Measurements from ENCODE around the gene PAX3.

The PAX3 gene

GRCh38 chr2:222193328-222193983, 105.3 kb downstream of the PAX3 start:
- H3K27ac ChIP-seq (ENCODE audit: insufficient read depth, low read length, poor library complexity, severe bottlenecking): no peak overlapping the region
- H3K36me3 ChIP-seq (ENCODE audit: control insufficient read depth, insufficient read depth, low read length): no peaks in the 10 kb centered on the region
- H3K9me3 ChIP-seq (ENCODE audit: control insufficient read depth, low read length): no peaks in the 10 kb centered on the region
- no peaks in the 10 kb centered on the region for H3K27me3 ChIP-seq (replicated peaks; ENCODE audit: control insufficient read depth, insufficient read depth, low read length, poor library complexity, severe bottlenecking)
- no peak overlapping the region for H3K4me3 ChIP-seq (ENCODE audit: insufficient read depth, low read depth, low read length, poor library complexity, severe bottlenecking)
- H3K4me1 ChIP-seq (ENCODE audit: control insufficient read depth, insufficient read depth, low read length, poor library complexity, severe bottlenecking): no peaks in the 10 kb centered on the region
- DNase-seq: no peak

GRCh38 chr2:222180619-222181018, 118.2 kb downstream of the PAX3 start:
- DNase-seq: no peak
- Histone ChIP-seq H3K27ac (ENCODE audit: insufficient read depth, low read length, poor library complexity, severe bottlenecking) (no peak overlapping the region), H3K9me3 (ENCODE audit: control insufficient read depth, low read length) (no peaks in the 10 kb centered on the region), H3K4me1 (ENCODE audit: control insufficient read depth, insufficient read depth, low read length, poor library complexity, severe bottlenecking) (no peaks in the 10 kb centered on the region), H3K27me3 (replicated peaks; ENCODE audit: control insufficient read depth, insufficient read depth, low read length, poor library complexity, severe bottlenecking) (no peaks in the 10 kb centered on the region), H3K36me3 (ENCODE audit: control insufficient read depth, insufficient read depth, low read length) (no peaks in the 10 kb centered on the region), H3K4me3 (ENCODE audit: insufficient read depth, low read depth, low read length, poor library complexity, severe bottlenecking) (no peak overlapping the region)

GRCh38 chr2:222179592-222179991, 119.2 kb downstream of the PAX3 start:
- Histone ChIP-seq H3K36me3 (ENCODE audit: control insufficient read depth, insufficient read depth, low read length) (no peaks in the 10 kb centered on the region), H3K27me3 (replicated peaks; ENCODE audit: control insufficient read depth, insufficient read depth, low read length, poor library complexity, severe bottlenecking) (no peaks in the 10 kb centered on the region), H3K4me1 (ENCODE audit: control insufficient read depth, insufficient read depth, low read length, poor library complexity, severe bottlenecking) (no peaks in the 10 kb centered on the region)

GRCh38 chr2:222178450-222178849, 120.3 kb downstream of the PAX3 start:
- Histone ChIP-seq H3K36me3 (ENCODE audit: control insufficient read depth, insufficient read depth, low read length) (no peaks in the 10 kb centered on the region), H3K4me3 (ENCODE audit: insufficient read depth, low read depth, low read length, poor library complexity, severe bottlenecking) (no peak overlapping the region), H3K27me3 (replicated peaks; ENCODE audit: control insufficient read depth, insufficient read depth, low read length, poor library complexity, severe bottlenecking) (no peaks in the 10 kb centered on the region), H3K27ac (ENCODE audit: insufficient read depth, low read length, poor library complexity, severe bottlenecking) (no peak overlapping the region), H3K9me3 (ENCODE audit: control insufficient read depth, low read length) (no peaks in the 10 kb centered on the region), H3K4me1 (ENCODE audit: control insufficient read depth, insufficient read depth, low read length, poor library complexity, severe bottlenecking) (no peaks in the 10 kb centered on the region)
- no peak for DNase-seq

More at GRCh38 chr2:222179592-222179991, 119.2 kb downstream of the PAX3 start:
- H3K4me3 ChIP-seq (ENCODE audit: insufficient read depth, low read depth, low read length, poor library complexity, severe bottlenecking): no peak overlapping the region
- no peak overlapping the region for H3K27ac ChIP-seq (ENCODE audit: insufficient read depth, low read length, poor library complexity, severe bottlenecking)
- no peak for DNase-seq
- H3K9me3 ChIP-seq (ENCODE audit: control insufficient read depth, low read length): no peaks in the 10 kb centered on the region

- Histone ChIP-seq H3K9me3 (ENCODE audit: control insufficient read depth, low read length) (no peaks in the 10 kb centered on the region), H3K36me3 (ENCODE audit: control insufficient read depth, insufficient read depth, low read length) (no peaks in the 10 kb centered on the region), H3K27ac (ENCODE audit: insufficient read depth, low read length, poor library complexity, severe bottlenecking) (no peak overlapping the region), H3K4me3 (ENCODE audit: insufficient read depth, low read depth, low read length, poor library complexity, severe bottlenecking) (no peak overlapping the region), H3K27me3 (replicated peaks; ENCODE audit: control insufficient read depth, insufficient read depth, low read length, poor library complexity, severe bottlenecking) (no peaks in the 10 kb centered on the region), H3K4me1 (ENCODE audit: control insufficient read depth, insufficient read depth, low read length, poor library complexity, severe bottlenecking) (no peaks in the 10 kb centered on the region)
- DNase-seq: no peak
Measured at GRCh38 chr2:222176890-222177289, 121.9 kb downstream of the PAX3 start.

GRCh38 chr2:222174450-222174849, 124.3 kb downstream of the PAX3 start:
- H3K36me3 ChIP-seq (ENCODE audit: control insufficient read depth, insufficient read depth, low read length): no peaks in the 10 kb centered on the region
- no peaks in the 10 kb centered on the region for H3K4me1 ChIP-seq (ENCODE audit: control insufficient read depth, insufficient read depth, low read length, poor library complexity, severe bottlenecking)
- H3K9me3 ChIP-seq (ENCODE audit: control insufficient read depth, low read length): no peaks in the 10 kb centered on the region
- no peaks in the 10 kb centered on the region for H3K27me3 ChIP-seq (replicated peaks; ENCODE audit: control insufficient read depth, insufficient read depth, low read length, poor library complexity, severe bottlenecking)
- H3K27ac ChIP-seq (ENCODE audit: insufficient read depth, low read length, poor library complexity, severe bottlenecking): no peak overlapping the region
- no peak for DNase-seq
- H3K4me3 ChIP-seq (ENCODE audit: insufficient read depth, low read depth, low read length, poor library complexity, severe bottlenecking): no peak overlapping the region

GRCh38 chr2:222169346-222169745, 129.5 kb downstream of the PAX3 start:
- no peaks in the 10 kb centered on the region for H3K9me3 ChIP-seq (ENCODE audit: control insufficient read depth, low read length)
- DNase-seq: no peak
- no peaks in the 10 kb centered on the region for H3K36me3 ChIP-seq (ENCODE audit: control insufficient read depth, insufficient read depth, low read length)
- H3K27ac ChIP-seq (ENCODE audit: insufficient read depth, low read length, poor library complexity, severe bottlenecking): no peak overlapping the region
- H3K4me1 ChIP-seq (ENCODE audit: control insufficient read depth, insufficient read depth, low read length, poor library complexity, severe bottlenecking): no peaks in the 10 kb centered on the region
- H3K27me3 ChIP-seq (replicated peaks; ENCODE audit: control insufficient read depth, insufficient read depth, low read length, poor library complexity, severe bottlenecking): no peaks in the 10 kb centered on the region
- no peak overlapping the region for H3K4me3 ChIP-seq (ENCODE audit: insufficient read depth, low read depth, low read length, poor library complexity, severe bottlenecking)

- Histone ChIP-seq H3K27me3 (replicated peaks; ENCODE audit: control insufficient read depth, insufficient read depth, low read length, poor library complexity, severe bottlenecking) (no peaks in the 10 kb centered on the region), H3K36me3 (ENCODE audit: control insufficient read depth, insufficient read depth, low read length) (no peaks in the 10 kb centered on the region), H3K27ac (ENCODE audit: insufficient read depth, low read length, poor library complexity, severe bottlenecking) (no peak overlapping the region), H3K4me1 (ENCODE audit: control insufficient read depth, insufficient read depth, low read length, poor library complexity, severe bottlenecking) (no peaks in the 10 kb centered on the region), H3K9me3 (ENCODE audit: control insufficient read depth, low read length) (no peaks in the 10 kb centered on the region), H3K4me3 (ENCODE audit: insufficient read depth, low read depth, low read length, poor library complexity, severe bottlenecking) (no peak overlapping the region)
- no peak for DNase-seq
Measured at GRCh38 chr2:222167762-222168161, 131.0 kb downstream of the PAX3 start.

- Histone ChIP-seq H3K36me3 (ENCODE audit: control insufficient read depth, insufficient read depth, low read length) (no peaks in the 10 kb centered on the region), H3K27me3 (replicated peaks; ENCODE audit: control insufficient read depth, insufficient read depth, low read length, poor library complexity, severe bottlenecking) (no peaks in the 10 kb centered on the region), H3K4me1 (ENCODE audit: control insufficient read depth, insufficient read depth, low read length, poor library complexity, severe bottlenecking) (no peaks in the 10 kb centered on the region), H3K4me3 (ENCODE audit: insufficient read depth, low read depth, low read length, poor library complexity, severe bottlenecking) (no peak overlapping the region), H3K27ac (ENCODE audit: insufficient read depth, low read length, poor library complexity, severe bottlenecking) (no peak overlapping the region), H3K9me3 (ENCODE audit: control insufficient read depth, low read length) (no peaks in the 10 kb centered on the region)
- DNase-seq: no peak
Measured at GRCh38 chr2:222160944-222161343, 137.9 kb downstream of the PAX3 start.

GRCh38 chr2:222160125-222160524, 138.7 kb downstream of the PAX3 start:
- Histone ChIP-seq H3K27me3 (replicated peaks; ENCODE audit: control insufficient read depth, insufficient read depth, low read length, poor library complexity, severe bottlenecking) (no peaks in the 10 kb centered on the region), H3K36me3 (ENCODE audit: control insufficient read depth, insufficient read depth, low read length) (no peaks in the 10 kb centered on the region), H3K27ac (ENCODE audit: insufficient read depth, low read length, poor library complexity, severe bottlenecking) (no peak overlapping the region), H3K4me1 (ENCODE audit: control insufficient read depth, insufficient read depth, low read length, poor library complexity, severe bottlenecking) (no peaks in the 10 kb centered on the region), H3K9me3 (ENCODE audit: control insufficient read depth, low read length) (no peaks in the 10 kb centered on the region), H3K4me3 (ENCODE audit: insufficient read depth, low read depth, low read length, poor library complexity, severe bottlenecking) (no peak overlapping the region)
- DNase-seq: no peak
